ENCODE measurements around the gene PIK3CD. TPM values are rescaled to one million over a fixed set of nuclear protein-coding genes. Genes with fewer than 3 reads are reported as not detected.
"Not testable (repeated sequence)": the region's sequence is repeated elsewhere in the genome, so short reads cannot be mapped to it uniquely, and the experiment has no call there.

PIK3CD gene
- total RNA-seq, 1 experiment from 2014 or later = 23.1 TPM

DNA sequence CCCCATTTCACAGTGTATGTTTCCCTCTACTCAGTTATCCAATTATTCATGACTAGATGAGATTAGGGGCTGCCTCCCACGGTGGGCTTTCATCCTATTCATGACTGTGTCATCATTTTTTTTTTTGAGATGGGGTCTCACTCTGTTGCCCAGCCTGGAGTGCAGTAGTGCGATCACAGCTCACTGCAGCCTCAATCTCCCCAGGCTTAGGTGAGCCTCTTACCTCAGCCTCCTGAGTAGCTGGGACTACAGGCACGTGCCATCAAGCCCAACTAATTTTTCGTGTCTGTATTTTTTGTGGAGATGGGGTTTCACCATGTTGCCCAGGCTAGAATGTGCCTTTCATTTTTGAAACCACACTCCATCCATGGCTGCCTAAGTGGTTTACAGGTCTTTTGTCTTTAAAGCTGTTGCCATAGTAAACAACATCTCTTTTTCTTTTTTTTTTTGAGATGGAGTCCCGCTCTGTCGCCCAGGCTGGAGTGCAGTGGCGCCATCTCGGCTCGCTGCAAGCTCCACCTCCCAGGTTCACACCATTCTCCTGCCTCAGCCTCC lies 60.0 kb downstream of the PIK3CD start:
- DNase-seq (ENCODE audit: low spot score) = no peak
- no peak overlapping the region for H3K4me3 Mint-ChIP-seq
- H3K36me3 Mint-ChIP-seq = peaks cover 12% of the 10 kb centered on the region
- TF ChIP-seq JUN (CRISPR knock-in tag; IDR thresholded peaks at IDR 0.05) (no peak), ZNF121 (CRISPR knock-in tag; IDR thresholded peaks at IDR 0.05) (0 out of 2 replicates have a peak, but pooled peaks have one; percentile 54)
- no peak for ATAC-seq
- H3K27me3 Mint-ChIP-seq (ENCODE audit: low read depth) = no peaks in the 10 kb centered on the region
- peaks cover 25% of the 10 kb centered on the region for H3K4me1 Mint-ChIP-seq
- H3K27ac Mint-ChIP-seq = no peak overlapping the region
- no peaks in the 10 kb centered on the region for H3K9me3 Mint-ChIP-seq
- ChIA-PET POLR2A (no interaction called here), CTCF (interaction anchor here (1.0 to 2.6 kb wide), 2 partner anchors 10 to 96 kb away, joined by 3 to 13 read pairs; no protein-coding TSS in a partner anchor)

DNA sequence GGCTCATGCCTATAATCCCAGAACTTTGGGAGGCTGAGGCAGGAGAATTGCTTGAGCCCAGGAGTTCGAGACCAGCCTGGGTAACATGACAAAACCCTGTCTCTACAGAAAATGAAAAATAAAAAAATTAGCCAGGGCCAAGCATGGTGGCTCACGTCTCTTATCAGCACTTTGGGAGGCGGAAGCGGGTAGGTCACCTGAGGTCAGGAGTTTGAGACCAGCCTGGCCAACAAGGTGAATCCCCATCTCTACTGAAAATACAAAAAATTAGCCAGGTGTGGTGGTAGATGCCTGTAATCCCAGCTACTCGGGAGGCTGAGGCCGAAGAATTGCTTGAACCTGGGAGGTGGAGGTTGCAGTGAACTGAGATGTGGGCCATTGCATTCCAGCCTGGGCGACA lies 61.2 kb downstream of the PIK3CD start:
- ATAC-seq; H3K9me3 Mint-ChIP-seq; H3K27ac Mint-ChIP-seq; POLR2A ChIA-PET; H3K4me3 Mint-ChIP-seq; H3K27me3 Mint-ChIP-seq (ENCODE audit: low read depth); DNase-seq (ENCODE audit: low spot score): not testable (repeated sequence)
- CTCF ChIA-PET = interaction anchor here (1.6 to 2.6 kb wide), 3 partner anchors 9 to 86 kb away, joined by 4 to 13 read pairs (median 5); no protein-coding TSS in a partner anchor
- peaks cover 12% of the 10 kb centered on the region for H3K36me3 Mint-ChIP-seq
- peaks cover 33% of the 10 kb centered on the region for H3K4me1 Mint-ChIP-seq

DNA sequence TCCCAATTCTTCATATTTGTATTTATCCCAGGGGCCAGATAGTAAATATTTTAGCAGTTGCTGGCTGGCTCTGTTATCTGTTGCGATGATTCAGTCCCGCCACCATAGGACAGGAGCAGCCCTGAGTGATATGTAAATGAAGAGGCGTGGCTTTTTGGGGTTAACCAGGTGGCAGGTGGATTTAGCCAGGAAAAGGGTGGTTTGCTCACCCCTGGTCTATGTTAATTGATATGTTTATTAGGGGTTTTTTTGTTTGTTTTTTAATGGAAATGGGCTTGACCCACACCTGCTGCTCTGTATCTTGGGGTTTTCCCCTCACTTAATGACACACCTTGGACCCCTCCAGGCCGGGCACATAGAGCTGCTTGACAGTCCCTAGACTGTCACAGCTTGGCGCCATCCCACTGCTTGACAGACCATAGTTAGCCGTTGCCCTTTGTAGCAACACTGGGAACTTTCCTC lies 62.8 kb downstream of the PIK3CD start:
- TF ChIP-seq JUN (CRISPR knock-in tag; IDR thresholded peaks at IDR 0.05) = no peak
- TF ChIP-seq, protein P1, sequence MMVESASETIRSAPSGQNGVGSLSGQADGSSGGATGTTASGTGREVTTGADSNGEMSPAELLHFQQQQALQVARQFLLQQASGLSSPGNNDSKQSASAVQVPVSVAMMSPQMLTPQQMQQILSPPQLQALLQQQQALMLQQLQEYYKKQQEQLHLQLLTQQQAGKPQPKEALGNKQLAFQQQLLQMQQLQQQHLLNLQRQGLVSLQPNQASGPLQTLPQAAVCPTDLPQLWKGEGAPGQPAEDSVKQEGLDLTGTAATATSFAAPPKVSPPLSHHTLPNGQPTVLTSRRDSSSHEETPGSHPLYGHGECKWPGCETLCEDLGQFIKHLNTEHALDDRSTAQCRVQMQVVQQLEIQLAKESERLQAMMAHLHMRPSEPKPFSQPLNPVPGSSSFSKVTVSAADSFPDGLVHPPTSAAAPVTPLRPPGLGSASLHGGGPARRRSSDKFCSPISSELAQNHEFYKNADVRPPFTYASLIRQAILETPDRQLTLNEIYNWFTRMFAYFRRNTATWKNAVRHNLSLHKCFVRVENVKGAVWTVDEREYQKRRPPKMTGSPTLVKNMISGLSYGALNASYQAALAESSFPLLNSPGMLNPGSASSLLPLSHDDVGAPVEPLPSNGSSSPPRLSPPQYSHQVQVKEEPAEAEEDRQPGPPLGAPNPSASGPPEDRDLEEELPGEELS (CRISPR knock-in tag; IDR thresholded peaks at IDR 0.05) = no peak
- no peak for TF ChIP-seq MYBL2 (CRISPR knock-in tag; IDR thresholded peaks at IDR 0.05)
- TF ChIP-seq, protein P2, sequence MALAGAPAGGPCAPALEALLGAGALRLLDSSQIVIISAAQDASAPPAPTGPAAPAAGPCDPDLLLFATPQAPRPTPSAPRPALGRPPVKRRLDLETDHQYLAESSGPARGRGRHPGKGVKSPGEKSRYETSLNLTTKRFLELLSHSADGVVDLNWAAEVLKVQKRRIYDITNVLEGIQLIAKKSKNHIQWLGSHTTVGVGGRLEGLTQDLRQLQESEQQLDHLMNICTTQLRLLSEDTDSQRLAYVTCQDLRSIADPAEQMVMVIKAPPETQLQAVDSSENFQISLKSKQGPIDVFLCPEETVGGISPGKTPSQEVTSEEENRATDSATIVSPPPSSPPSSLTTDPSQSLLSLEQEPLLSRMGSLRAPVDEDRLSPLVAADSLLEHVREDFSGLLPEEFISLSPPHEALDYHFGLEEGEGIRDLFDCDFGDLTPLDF (CRISPR knock-in tag; IDR thresholded peaks at IDR 0.05) = no peak
- no peak for TF ChIP-seq CREB1 (CRISPR knock-in tag; IDR thresholded peaks at IDR 0.05)
- no peak for TF ChIP-seq SMAD3 (CRISPR knock-in tag; IDR thresholded peaks at IDR 0.05; ENCODE audit: borderline replicate concordance)
- TF ChIP-seq GRHL2 (CRISPR knock-in tag; IDR thresholded peaks at IDR 0.05; ENCODE audit: insufficient replicate concordance, severe bottlenecking) = no peak
- TF ChIP-seq NR2C2 (CRISPR knock-in tag; IDR thresholded peaks at IDR 0.05) = no peak
- no peak for TF ChIP-seq TP53 (CRISPR knock-in tag; IDR thresholded peaks at IDR 0.05)
- TF ChIP-seq, protein P3, sequence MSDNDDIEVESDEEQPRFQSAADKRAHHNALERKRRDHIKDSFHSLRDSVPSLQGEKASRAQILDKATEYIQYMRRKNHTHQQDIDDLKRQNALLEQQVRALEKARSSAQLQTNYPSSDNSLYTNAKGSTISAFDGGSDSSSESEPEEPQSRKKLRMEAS (CRISPR knock-in tag; IDR thresholded peaks at IDR 0.05) = no peak
- TF ChIP-seq, protein P4, sequence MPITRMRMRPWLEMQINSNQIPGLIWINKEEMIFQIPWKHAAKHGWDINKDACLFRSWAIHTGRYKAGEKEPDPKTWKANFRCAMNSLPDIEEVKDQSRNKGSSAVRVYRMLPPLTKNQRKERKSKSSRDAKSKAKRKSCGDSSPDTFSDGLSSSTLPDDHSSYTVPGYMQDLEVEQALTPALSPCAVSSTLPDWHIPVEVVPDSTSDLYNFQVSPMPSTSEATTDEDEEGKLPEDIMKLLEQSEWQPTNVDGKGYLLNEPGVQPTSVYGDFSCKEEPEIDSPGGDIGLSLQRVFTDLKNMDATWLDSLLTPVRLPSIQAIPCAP (CRISPR knock-in tag; IDR thresholded peaks at IDR 0.05) = no peak
- 0 out of 2 replicates have a peak, but pooled peaks have one; percentile 76 for TF ChIP-seq TEAD1 (CRISPR knock-in tag; IDR thresholded peaks at IDR 0.05)
- TF ChIP-seq FOXK1 (CRISPR knock-in tag; IDR thresholded peaks at IDR 0.05) = peak; percentile 57; the same call in 1 of the 2 replicates
- no peak for TF ChIP-seq NR3C1 (CRISPR knock-in tag; conservative IDR thresholded peaks at IDR 0.05; ENCODE audit: low read depth)
- TF ChIP-seq OVOL2 (CRISPR knock-in tag; IDR thresholded peaks at IDR 0.05; ENCODE audit: borderline replicate concordance) = no peak
- no peak for TF ChIP-seq ZNF138 (CRISPR knock-in tag; conservative IDR thresholded peaks at IDR 0.05)
- TF ChIP-seq, protein P5, sequence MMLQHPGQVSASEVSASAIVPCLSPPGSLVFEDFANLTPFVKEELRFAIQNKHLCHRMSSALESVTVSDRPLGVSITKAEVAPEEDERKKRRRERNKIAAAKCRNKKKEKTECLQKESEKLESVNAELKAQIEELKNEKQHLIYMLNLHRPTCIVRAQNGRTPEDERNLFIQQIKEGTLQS (CRISPR knock-in tag; conservative IDR thresholded peaks at IDR 0.05) = no peak
- TF ChIP-seq SP1 (CRISPR knock-in tag; conservative IDR thresholded peaks at IDR 0.05) = peak; percentile 43; the same call in 1 of the 2 replicates
- TF ChIP-seq ZNF232 (CRISPR knock-in tag; IDR thresholded peaks at IDR 0.05) = no peak
- TF ChIP-seq, protein P6, sequence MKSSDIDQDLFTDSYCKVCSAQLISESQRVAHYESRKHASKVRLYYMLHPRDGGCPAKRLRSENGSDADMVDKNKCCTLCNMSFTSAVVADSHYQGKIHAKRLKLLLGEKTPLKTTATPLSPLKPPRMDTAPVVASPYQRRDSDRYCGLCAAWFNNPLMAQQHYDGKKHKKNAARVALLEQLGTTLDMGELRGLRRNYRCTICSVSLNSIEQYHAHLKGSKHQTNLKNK (CRISPR knock-in tag; IDR thresholded peaks at IDR 0.05) = no peak
- no peak for TF ChIP-seq ZNF396 (CRISPR knock-in tag; IDR thresholded peaks at IDR 0.05; ENCODE audit: borderline replicate concordance)
- TF ChIP-seq ZNF219 (CRISPR knock-in tag; IDR thresholded peaks at IDR 0.05; ENCODE audit: borderline replicate concordance) = no peak
- TF ChIP-seq RORB (CRISPR knock-in tag; IDR thresholded peaks at IDR 0.05) = no peak
- TF ChIP-seq GABPB1 (CRISPR knock-in tag; IDR thresholded peaks at IDR 0.05) = no peak
- ChIA-PET CTCF (interaction anchor here (0.6 to 3.9 kb wide), 11 partner anchors 9 to 236 kb away, joined by 3 to 25 read pairs (median 5); partner anchors contain the start of gene PIK3CD), POLR2A (interaction anchor here (0.5 to 1.2 kb wide), 2 partner anchors 126 to 655 kb away, joined by 3 read pairs; partner anchors contain the start of gene TMEM201)
- Mint-ChIP-seq H3K36me3 (peaks cover 12% of the 10 kb centered on the region), H3K27me3 (ENCODE audit: low read depth) (no peaks in the 10 kb centered on the region), H3K9me3 (no peaks in the 10 kb centered on the region), H3K4me3 (peak overlapping the region; percentile 21; the same call in 1 of the 2 replicates), H3K27ac (peak overlapping the region; percentile 93), H3K4me1 (peaks cover 37% of the 10 kb centered on the region)
- DNase-seq (ENCODE audit: low spot score) (peak; percentile 74), ATAC-seq (peak; percentile 85)
